ENCODE data around the gene FTO.

FTO gene

GRCh38 chr16:53785916-53786315, 82.0 kb downstream of the FTO start:
- DNase-seq: no peak

DNA sequence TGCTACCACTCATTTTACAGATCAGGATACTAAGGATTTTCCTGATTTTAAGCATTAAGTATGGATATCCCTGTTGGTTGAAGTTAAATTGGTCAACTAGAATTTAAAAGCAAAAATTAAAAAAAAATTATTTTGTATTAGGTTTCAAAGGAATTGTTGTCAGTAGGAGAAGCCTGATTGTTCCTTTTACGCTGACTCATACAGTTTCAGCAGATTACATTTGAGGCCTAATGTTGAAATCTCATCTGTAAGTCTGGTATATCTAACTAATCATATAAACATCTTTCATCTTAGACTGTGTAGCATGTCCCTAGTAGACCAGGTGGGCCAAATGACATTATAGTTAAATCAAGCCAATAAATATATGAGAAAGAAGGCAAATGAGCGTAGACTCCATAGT, 83.5 kb downstream of the FTO start:
- no peak for DNase-seq

GRCh38 chr16:53789137-53789536, 85.2 kb downstream of the FTO start:
- no peak for DNase-seq

DNA sequence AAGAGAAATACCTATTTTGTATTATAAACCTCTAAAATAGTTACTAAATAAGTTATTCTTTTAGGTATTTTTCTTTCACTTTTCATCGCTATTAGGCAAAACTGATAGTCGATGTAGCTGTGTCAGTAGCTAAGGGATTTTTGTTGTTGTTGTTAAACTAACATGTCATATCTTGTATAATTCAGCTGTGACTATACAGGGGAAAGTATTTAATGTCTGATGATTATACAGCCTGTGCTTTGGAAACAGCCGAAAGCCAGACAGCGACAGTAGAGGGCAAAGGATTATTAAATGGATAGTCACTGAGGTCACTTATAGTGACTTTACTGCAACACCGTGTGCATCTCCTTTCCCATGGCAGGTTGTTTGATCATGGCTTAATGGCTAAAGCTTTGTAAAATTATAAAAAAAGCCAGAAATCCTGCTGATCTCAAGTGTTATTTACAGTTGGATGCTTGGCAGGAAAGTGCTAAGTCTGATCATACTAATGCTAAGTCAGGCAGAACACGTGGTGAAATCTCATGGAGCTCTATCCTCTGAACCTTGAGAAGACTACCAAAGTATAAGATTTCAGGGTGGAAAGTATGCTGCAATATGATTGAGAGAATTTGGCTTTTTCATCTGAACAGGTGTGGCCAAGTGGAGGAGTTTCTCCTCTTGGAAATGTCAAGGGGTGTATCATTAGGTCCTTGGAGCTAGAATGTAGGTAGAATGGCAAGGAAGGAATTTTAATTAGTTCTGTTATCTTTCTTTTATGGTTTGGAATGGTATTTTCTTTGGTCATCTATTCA, 88.4 kb downstream of the FTO start:
- no peak for DNase-seq

- no peak for DNase-seq
Observed at GRCh38 chr16:53803451-53803850, 99.5 kb downstream of the FTO start.

DNA sequence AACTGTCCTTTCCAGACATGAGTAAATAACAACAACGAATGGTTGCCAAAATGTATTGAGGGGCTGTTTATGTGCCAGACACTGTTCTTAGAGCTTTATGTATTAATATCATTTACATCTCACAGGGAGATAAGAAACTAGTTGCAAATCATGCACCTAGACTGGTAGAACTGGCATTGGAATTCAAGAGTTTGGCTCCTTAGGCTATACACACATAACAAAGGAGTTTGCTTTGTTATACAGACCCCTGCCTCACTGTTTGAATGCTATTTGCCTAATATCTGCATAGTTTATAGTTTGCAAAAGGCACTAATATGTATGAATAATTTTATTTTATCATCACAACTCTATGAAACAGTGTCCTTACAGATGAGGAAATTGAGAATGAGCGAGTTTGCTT, 100.0 kb downstream of the FTO start:
- DNase-seq: no peak

DNA sequence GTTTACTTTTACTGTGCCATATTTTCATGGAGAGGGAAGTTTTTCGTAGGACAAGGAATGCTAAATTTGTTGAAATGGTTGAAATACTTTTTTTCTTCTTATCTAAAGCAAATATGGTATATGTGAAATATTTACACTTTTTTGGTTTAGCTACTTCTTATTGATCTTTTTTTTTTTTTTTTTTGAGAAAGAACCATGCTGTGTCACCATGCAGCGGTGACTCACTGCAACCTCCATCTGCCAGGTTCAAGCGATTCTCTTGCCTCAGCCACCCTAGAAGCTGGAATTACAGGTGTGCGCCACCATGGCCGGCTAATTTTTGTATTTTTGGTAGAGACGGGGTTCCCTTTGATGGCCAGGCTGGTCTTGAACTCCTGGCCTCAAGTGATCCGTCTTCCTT, 100.5 kb downstream of the FTO start:
- DNase-seq: no peak

GRCh38 chr16:53805113-53805512, 101.2 kb downstream of the FTO start:
- DNase-seq: no peak

GRCh38 chr16:53805752-53806151, 101.8 kb downstream of the FTO start:
- no peak for DNase-seq

- no peak for DNase-seq
Observed at GRCh38 chr16:53809088-53809932, 105.4 kb downstream of the FTO start.

- DNase-seq: no peak
Observed at GRCh38 chr16:53812914-53813313, 109.0 kb downstream of the FTO start.

- no peak for DNase-seq
Observed at GRCh38 chr16:53814801-53815200, 110.8 kb downstream of the FTO start.

GRCh38 chr16:53816211-53816836, 112.4 kb downstream of the FTO start:
- DNase-seq: no peak

DNA sequence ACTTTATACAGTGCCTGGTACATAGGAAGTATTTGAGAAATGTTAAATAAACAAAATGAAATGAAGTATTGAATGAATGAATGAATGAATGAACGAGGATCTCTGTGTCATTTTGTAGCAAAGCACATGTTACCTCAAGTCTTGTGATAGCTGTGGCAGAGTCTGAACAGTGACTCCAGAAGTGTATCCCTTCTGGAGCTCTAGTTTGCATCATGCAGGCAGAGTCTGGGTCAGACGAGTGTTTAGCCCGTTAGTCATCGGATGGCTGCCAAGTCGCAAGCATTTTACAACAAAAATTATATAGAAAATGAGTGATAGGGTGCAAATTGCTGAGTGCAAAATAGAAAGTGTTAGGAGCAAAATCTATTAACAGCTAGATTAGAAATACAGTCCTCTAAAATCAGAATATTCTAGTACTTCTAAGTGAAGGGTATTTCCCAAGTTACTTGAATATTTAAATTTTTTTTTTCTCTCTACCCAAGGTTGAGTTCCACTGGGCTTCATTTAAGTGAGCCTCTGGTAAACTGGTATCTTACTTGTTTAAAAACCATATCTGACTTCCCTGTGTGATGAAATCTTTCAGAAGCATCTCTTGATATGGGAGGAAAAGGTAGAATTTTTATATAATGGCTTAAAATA, 113.3 kb downstream of the FTO start:
- no peak for DNase-seq

GRCh38 chr16:53817812-53818550, 114.0 kb downstream of the FTO start:
- no peak for DNase-seq

DNA sequence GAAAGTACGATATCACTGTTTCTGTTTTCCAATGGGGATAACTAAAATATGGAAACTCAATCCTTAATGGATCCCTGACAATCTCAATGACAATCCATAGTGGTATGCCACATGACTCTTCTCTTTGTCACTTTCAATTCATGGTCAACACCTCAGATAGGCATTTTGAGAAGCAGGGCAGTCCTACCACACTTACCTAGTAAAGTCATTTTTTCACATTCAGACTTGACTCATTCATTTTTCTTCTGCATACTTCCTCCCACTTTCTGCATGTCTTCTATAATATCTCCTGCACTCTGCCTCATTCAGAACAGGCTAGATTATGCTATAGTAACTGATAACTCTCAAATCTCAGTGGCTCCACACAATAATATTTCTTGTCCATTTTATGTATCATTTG, 117.5 kb downstream of the FTO start:
- no peak for DNase-seq

GRCh38 chr16:53821957-53822625, 118.1 kb downstream of the FTO start:
- no peak for DNase-seq

DNA sequence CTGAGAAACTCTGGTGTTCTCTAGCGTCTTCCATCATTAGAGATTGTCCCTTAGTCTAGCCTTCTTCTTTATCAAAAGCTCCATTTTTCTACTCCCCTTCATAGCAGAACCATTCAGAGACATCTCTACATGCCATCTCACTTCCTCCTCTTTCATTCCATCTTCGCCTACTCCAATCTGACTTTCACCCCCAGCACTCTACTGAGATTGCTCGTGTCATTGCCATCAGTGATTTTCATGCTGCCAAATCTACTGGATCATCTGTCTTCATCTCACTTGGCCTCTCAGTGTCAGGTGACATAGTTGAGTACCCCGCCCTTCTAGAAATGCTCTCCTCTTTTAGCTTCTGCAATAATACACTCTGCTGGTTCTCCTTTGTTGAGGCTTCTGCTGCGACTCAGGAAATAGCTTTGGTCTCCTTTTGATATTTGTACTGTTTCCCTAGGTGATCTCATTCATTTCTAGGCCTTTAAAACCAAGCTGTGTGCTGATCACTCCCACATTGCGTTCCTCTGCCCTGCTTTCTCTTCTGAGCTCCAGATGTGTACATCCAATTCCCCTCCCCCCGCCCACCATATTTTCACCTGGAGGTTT, 119.1 kb downstream of the FTO start:
- DNase-seq: no peak

DNA sequence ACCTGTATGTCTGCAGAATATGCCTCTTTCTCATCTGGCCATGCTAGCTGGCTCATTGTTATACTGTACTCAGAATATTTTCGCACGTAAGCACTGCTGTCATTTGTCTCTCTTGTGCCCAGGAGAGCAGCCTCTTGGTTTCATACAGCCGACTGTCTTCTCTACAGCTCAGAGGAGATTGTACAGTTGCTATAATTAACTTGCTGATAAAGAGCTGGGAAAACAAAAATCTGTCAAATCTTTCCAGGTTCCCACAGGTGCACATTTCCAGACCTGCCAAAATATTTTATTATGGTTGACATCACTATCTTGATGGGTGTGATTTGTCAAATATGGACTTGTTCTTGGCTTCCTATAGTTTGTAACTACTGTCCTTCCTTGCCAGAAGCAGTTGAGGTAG, 122.7 kb downstream of the FTO start:
- no peak for DNase-seq

- DNase-seq: no peak
Observed at GRCh38 chr16:53827741-53828140, 123.8 kb downstream of the FTO start.

- DNase-seq: no peak
Observed at GRCh38 chr16:53829186-53829747, 125.3 kb downstream of the FTO start.
